Natural killer cell (primary cell): Measurements from ENCODE around the gene TNFAIP2. TPM values are rescaled to one million over a fixed set of nuclear protein-coding genes. Genes with fewer than 3 reads are reported as not detected.

Experiments
- ATAC-seq, 3 donors: fragments of 150-1000 bp in 2 of 3; fragments of 200-7000 bp in 1 of 3; cut with Tn5 transposase; 1 replicate in 1 of 3; 2 replicates in 2 of 3; pipeline ENCODE4 v1.10.0; 2021; ENCODE audit warnings: mild to moderate bottlenecking in 2 of 3, moderate library complexity in 2 of 3
- DNase-seq, 2 donors: peaks; one replicate each; pipeline versions ENCODE4 v3.0.0 to v3.0.0-alpha.2; 2013 to 2021; ENCODE audit warnings: mixed read lengths in 1 of 2
- H3K27ac ChIP-seq: one replicate; pipeline ENCODE4 v1.5.1; 2013; ENCODE audit warnings: mild to moderate bottlenecking, low read length
- H3K27me3 ChIP-seq: one replicate; pipeline ENCODE4 v1.6.1; 2013; ENCODE audit warnings: low read length; ENCODE audit not compliant: control insufficient read depth, insufficient read depth
- H3K36me3 ChIP-seq: one replicate; pipeline ENCODE4 v1.6.1; 2013; ENCODE audit warnings: low read length; ENCODE audit not compliant: control insufficient read depth, insufficient read depth
- H3K4me1 ChIP-seq: one replicate; pipeline ENCODE4 v1.6.1; 2013; ENCODE audit warnings: low read length; ENCODE audit not compliant: control insufficient read depth, insufficient read depth
- H3K4me3 ChIP-seq: one replicate; pipeline ENCODE4 v1.5.1; 2013; ENCODE audit warnings: low read length
- H3K9me3 ChIP-seq: one replicate; pipeline ENCODE4 v1.6.1; 2013; ENCODE audit warnings: low read length; ENCODE audit not compliant: control insufficient read depth, insufficient read depth
- H3K27ac Mint-ChIP-seq, 2 donors: one replicate each; pipeline ENCODE4 v1.8.0; 2022; ENCODE audit warnings: mild to moderate bottlenecking in 2 of 2, mixed read lengths in 2 of 2, moderate library complexity in 1 of 2
- H3K27me3 Mint-ChIP-seq, 2 donors: one replicate each; pipeline ENCODE4 v1.8.0; 2022; ENCODE audit warnings: low read depth in 2 of 2, mixed read lengths in 2 of 2
- H3K36me3 Mint-ChIP-seq: one replicate; pipeline ENCODE4 v1.8.0; 2022; ENCODE audit warnings: mixed read lengths
- H3K4me1 Mint-ChIP-seq, 2 donors: one replicate each; pipeline ENCODE4 v1.8.0; 2022; ENCODE audit warnings: mixed read lengths in 2 of 2
- H3K4me3 Mint-ChIP-seq: one replicate; pipeline ENCODE4 v1.8.0; 2022; ENCODE audit warnings: mild to moderate bottlenecking, moderate library complexity, mixed read lengths
- H3K9me3 Mint-ChIP-seq, 2 donors: one replicate each; pipeline ENCODE4 v1.8.0; 2022; ENCODE audit warnings: mixed read lengths in 2 of 2
- WGBS: methylation state at CpG from one replicate; pipeline ENCODE4 v1.1.7; 2013; ENCODE audit warnings: missing lambda C conversion rate; ENCODE audit not compliant: insufficient coverage; 5-methylcytosine and 5-hydroxymethylcytosine counted together
- intact Hi-C: fragments of 100-400 bp; cut with micrococcal nuclease; formaldehyde crosslinking; loops from one replicate; pipeline ENCODE4 v1.14.2; 2022
- total RNA-seq, 4 donors: library from RNA; stranded (reverse); fragments of 120-200 nt in 1 of 4; gene quantifications; one replicate each; pipeline versions ENCODE4 v1.2.3 to v1.2.4, GENCODE V29; 2013 to 2022
- TF ChIP-seq, protein P1 (sequence below): fragments of 200-600 bp; IDR thresholded peaks from one replicate; pipeline ENCODE4 v1.8.0; 2022; ENCODE audit warnings: antibody characterized with exemption

Gene TNFAIP2
- total RNA-seq, 3 donors from 2014 or later (not counting 1 experiment from before 2014, with no cell fraction given): 14.2 to 89.8 (median 50.1) TPM

DNA sequence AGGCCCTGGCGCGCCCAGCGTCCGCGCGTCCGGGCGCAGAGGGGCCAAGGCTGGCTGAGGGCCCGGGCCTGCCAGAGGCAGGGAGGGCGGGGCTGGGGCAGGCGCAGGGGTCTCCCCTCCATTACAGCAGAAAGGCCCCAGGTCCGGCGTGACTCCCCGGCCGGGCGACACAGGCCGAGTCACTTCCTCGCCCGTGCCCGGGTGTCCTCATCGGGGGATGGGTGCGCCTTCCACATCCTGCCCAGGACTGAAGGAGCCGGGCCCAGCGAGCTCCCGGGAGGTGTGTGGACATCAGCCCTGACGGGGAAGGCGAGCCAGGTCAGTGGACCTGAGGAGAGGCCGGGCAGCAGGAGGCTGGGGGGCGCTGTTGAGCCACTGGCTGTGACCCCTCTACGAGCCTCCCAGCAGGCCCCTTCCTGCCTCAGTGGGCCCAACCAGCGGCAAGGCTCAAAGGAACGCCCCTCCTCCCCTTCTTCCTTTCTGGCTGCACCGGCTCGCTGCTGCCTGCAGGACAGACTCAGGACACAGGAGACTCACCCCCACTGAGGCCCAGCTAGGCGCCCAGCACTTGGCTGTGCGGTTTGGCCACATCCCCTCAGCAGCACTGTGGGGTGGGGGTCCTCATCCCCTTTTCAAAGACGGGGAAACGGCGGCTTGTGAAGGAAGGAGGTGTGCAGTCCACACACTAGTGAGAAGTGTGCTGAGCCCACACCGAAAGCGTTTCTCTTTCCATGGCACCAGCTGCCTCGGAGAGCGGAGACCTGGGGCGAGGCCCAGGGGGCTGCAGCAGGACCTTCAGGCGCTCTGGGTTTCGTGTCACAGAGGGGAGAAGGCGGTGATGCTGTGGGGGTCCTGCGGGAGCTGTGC is 606 bp downstream of the TNFAIP2 start:
- Histone ChIP-seq H3K27me3 (peaks cover 14% of the 10 kb centered on the region), H3K27ac (no peak overlapping the region), H3K9me3 (no peaks in the 10 kb centered on the region), H3K36me3 (no peaks in the 10 kb centered on the region), H3K4me1 (peaks cover 34% of the 10 kb centered on the region), H3K4me3 (peak overlapping the region; percentile 24)
- TF ChIP-seq, protein P1, sequence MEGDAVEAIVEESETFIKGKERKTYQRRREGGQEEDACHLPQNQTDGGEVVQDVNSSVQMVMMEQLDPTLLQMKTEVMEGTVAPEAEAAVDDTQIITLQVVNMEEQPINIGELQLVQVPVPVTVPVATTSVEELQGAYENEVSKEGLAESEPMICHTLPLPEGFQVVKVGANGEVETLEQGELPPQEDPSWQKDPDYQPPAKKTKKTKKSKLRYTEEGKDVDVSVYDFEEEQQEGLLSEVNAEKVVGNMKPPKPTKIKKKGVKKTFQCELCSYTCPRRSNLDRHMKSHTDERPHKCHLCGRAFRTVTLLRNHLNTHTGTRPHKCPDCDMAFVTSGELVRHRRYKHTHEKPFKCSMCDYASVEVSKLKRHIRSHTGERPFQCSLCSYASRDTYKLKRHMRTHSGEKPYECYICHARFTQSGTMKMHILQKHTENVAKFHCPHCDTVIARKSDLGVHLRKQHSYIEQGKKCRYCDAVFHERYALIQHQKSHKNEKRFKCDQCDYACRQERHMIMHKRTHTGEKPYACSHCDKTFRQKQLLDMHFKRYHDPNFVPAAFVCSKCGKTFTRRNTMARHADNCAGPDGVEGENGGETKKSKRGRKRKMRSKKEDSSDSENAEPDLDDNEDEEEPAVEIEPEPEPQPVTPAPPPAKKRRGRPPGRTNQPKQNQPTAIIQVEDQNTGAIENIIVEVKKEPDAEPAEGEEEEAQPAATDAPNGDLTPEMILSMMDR: no peak
- peak overlapping the region; percentile 28 for H3K4me3 Mint-ChIP-seq
- H3K9me3 Mint-ChIP-seq: no peaks in the 10 kb centered on the region
- H3K27ac Mint-ChIP-seq: no peak overlapping the region
- peaks cover 0 to 6% of the 10 kb centered on the region in 2 donors for H3K4me1 Mint-ChIP-seq
- DNase-seq: no peak
- ATAC-seq: peak in 1 of 3 donors; percentile 5
- WGBS: 14% methylated on average over 48 of the region's 48 CpGs
- H3K27me3 Mint-ChIP-seq: peaks cover 21 to 32% of the 10 kb centered on the region in 2 donors
- no peaks in the 10 kb centered on the region for H3K36me3 Mint-ChIP-seq
- intact Hi-C loops: no loop called here

GRCh38 chr14:103124501-103125001 is 1.3 kb downstream of the TNFAIP2 start:
- intact Hi-C loops: no loop called here
- 78% methylated on average over 5 of the region's 5 CpGs for WGBS
- H3K4me3 ChIP-seq: no peak overlapping the region
- H3K9me3 Mint-ChIP-seq: no peaks in the 10 kb centered on the region
- no peak overlapping the region for H3K27ac Mint-ChIP-seq
- peaks cover 14% of the 10 kb centered on the region for H3K27me3 ChIP-seq
- H3K27me3 Mint-ChIP-seq: peaks cover 21 to 32% of the 10 kb centered on the region in 2 donors
- H3K4me1 Mint-ChIP-seq: peaks cover 0 to 6% of the 10 kb centered on the region in 2 donors
- TF ChIP-seq, protein P1: no peak
- H3K36me3 Mint-ChIP-seq: no peaks in the 10 kb centered on the region
- H3K9me3 ChIP-seq: no peaks in the 10 kb centered on the region
- H3K4me3 Mint-ChIP-seq: no peak overlapping the region
- H3K4me1 ChIP-seq: peaks cover 33% of the 10 kb centered on the region
- no peaks in the 10 kb centered on the region for H3K36me3 ChIP-seq
- DNase-seq (no peak), ATAC-seq (no peak)
- no peak overlapping the region for H3K27ac ChIP-seq

GRCh38 chr14:103125098-103126070 is 2.1 kb downstream of the TNFAIP2 start:
- no peak overlapping the region for H3K4me3 ChIP-seq
- no peaks in the 10 kb centered on the region for H3K36me3 ChIP-seq
- H3K27me3 ChIP-seq: peaks cover 14% of the 10 kb centered on the region
- H3K9me3 Mint-ChIP-seq: no peaks in the 10 kb centered on the region
- no peak overlapping the region for H3K27ac ChIP-seq
- no peak for ATAC-seq
- H3K4me3 Mint-ChIP-seq: no peak overlapping the region
- TF ChIP-seq, protein P1: no peak
- intact Hi-C loops: no loop called here
- no peak overlapping the region for H3K27ac Mint-ChIP-seq
- WGBS: 89% methylated on average over 13 of the region's 13 CpGs
- peaks cover 26% of the 10 kb centered on the region for H3K4me1 ChIP-seq
- H3K9me3 ChIP-seq: no peaks in the 10 kb centered on the region
- H3K27me3 Mint-ChIP-seq: peaks cover 17 to 25% of the 10 kb centered on the region in 2 donors
- no peak for DNase-seq
- H3K4me1 Mint-ChIP-seq: peaks cover 0 to 6% of the 10 kb centered on the region in 2 donors
- no peaks in the 10 kb centered on the region for H3K36me3 Mint-ChIP-seq
